Epithelial cell of proximal tubule (primary cell): ENCODE results near the gene NAMPT. TPM values are rescaled to one million over a fixed set of nuclear protein-coding genes. Genes with fewer than 3 reads are reported as not detected.
"Not testable (repeated sequence)": the region's sequence is repeated elsewhere in the genome, so short reads cannot be mapped to it uniquely, and the experiment has no call there.

Experiments used
- DNase-seq: peaks from one replicate; pipeline ENCODE4 v3.0.0-alpha.2; 2011; ENCODE audit warnings: low read depth
- H3K4me3 ChIP-seq: 2 replicates; pipeline ENCODE4 v1.5.1; 2011; ENCODE audit warnings: low read depth, mild to moderate bottlenecking, low read length
- CTCF ChIP-seq: conservative IDR thresholded peaks from 2 replicates; pipeline ENCODE4 v1.5.1; 2012; ENCODE audit warnings: low read depth, mild to moderate bottlenecking, low read length
- total RNA-seq: library from RNA; depleted of rRNA; stranded (reverse); fragments of >200 nt; gene quantifications from 2 replicates; pipeline ENCODE4 v1.2.3, GENCODE V29; 2015

Gene NAMPT
- total RNA-seq, 1 donor from 2014 or later: 81.0 TPM

- TF ChIP-seq CTCF: no peak
- no peak for DNase-seq
Observed at GRCh38 chr7:106326594-106327537, 42.1 kb upstream of the NAMPT start.

GRCh38 chr7:106324509-106324908 is 39.7 kb upstream of the NAMPT start:
- not testable (repeated sequence) for H3K4me3 ChIP-seq

More at GRCh38 chr7:106326594-106327537, 42.1 kb upstream of the NAMPT start:
- H3K4me3 ChIP-seq: no peak overlapping the region

GRCh38 chr7:106320254-106320770 is 35.5 kb upstream of the NAMPT start:
- not testable (repeated sequence) for DNase-seq, H3K4me3 ChIP-seq

More at GRCh38 chr7:106324509-106324908, 39.7 kb upstream of the NAMPT start:
- DNase-seq: not testable (repeated sequence)

- no peak overlapping the region for H3K4me3 ChIP-seq
- no peak for TF ChIP-seq CTCF
- no peak for DNase-seq
Observed at GRCh38 chr7:106318482-106318881, 33.7 kb upstream of the NAMPT start.

GRCh38 chr7:106317971-106318370 is 33.2 kb upstream of the NAMPT start:
- DNase-seq: no peak
- TF ChIP-seq CTCF: no peak
- no peak overlapping the region for H3K4me3 ChIP-seq

GRCh38 chr7:106316947-106317346 is 32.2 kb upstream of the NAMPT start:
- no peak for TF ChIP-seq CTCF
- DNase-seq: no peak
- H3K4me3 ChIP-seq: no peak overlapping the region

- TF ChIP-seq CTCF: no peak
- H3K4me3 ChIP-seq: no peak overlapping the region
- no peak for DNase-seq
Observed at GRCh38 chr7:106314875-106315274, 30.1 kb upstream of the NAMPT start.

GRCh38 chr7:106313966-106314365 is 29.2 kb upstream of the NAMPT start:
- no peak for DNase-seq
- no peak overlapping the region for H3K4me3 ChIP-seq
- TF ChIP-seq CTCF: no peak
